Liver (tissue), 9 donors: Measurements from ENCODE around the gene LRRTM3. TPM values are rescaled to one million over a fixed set of nuclear protein-coding genes. Genes with fewer than 3 reads are reported as not detected.

Experiments used
- DNase-seq: peaks from one replicate; pipeline ENCODE4 v3.0.0-alpha.2; 2017; ENCODE audit warnings: low spot score
- H3K27ac ChIP-seq, 2 donors: one replicate each; pipeline ENCODE4 v1.7.0; 2013; ENCODE audit warnings: inconsistent platforms in 2 of 2, low read length in 2 of 2, control low read depth in 1 of 2, low read depth in 1 of 2, mild to moderate bottlenecking in 1 of 2
- H3K27me3 ChIP-seq, 4 donors: one replicate each; pipeline versions ENCODE4 v1.6.1 to v1.7.0; 2013; ENCODE audit warnings: low read length in 3 of 4, inconsistent platforms in 1 of 4, mild to moderate bottlenecking in 1 of 4, moderate library complexity in 1 of 4; ENCODE audit not compliant: control insufficient read depth in 4 of 4, insufficient read depth in 4 of 4
- H3K36me3 ChIP-seq, 4 donors: one replicate each; pipeline versions ENCODE4 v1.6.1 to v1.7.0; 2013; ENCODE audit warnings: low read length in 3 of 4, mild to moderate bottlenecking in 3 of 4, low read depth in 1 of 4, moderate library complexity in 1 of 4; ENCODE audit not compliant: control insufficient read depth in 4 of 4, insufficient read depth in 3 of 4
- H3K4me1 ChIP-seq, 4 donors: one replicate each; pipeline versions ENCODE4 v1.6.1 to v1.7.0; 2013; ENCODE audit warnings: low read length in 3 of 4, mild to moderate bottlenecking in 3 of 4, moderate library complexity in 1 of 4; ENCODE audit not compliant: control insufficient read depth in 4 of 4, insufficient read depth in 4 of 4
- H3K4me3 ChIP-seq, 3 donors: one replicate each; pipeline versions ENCODE4 v1.6.1 to v1.7.0; 2013; ENCODE audit warnings: low read length in 3 of 3, control low read depth in 1 of 3, low read depth in 1 of 3, mild to moderate bottlenecking in 1 of 3
- H3K9ac ChIP-seq, 2 donors: one replicate each; pipeline ENCODE4 v1.7.0; 2013; ENCODE audit warnings: low read length in 2 of 2, mild to moderate bottlenecking in 2 of 2, moderate library complexity in 2 of 2, control low read depth in 1 of 2, low read depth in 1 of 2
- H3K9me3 ChIP-seq, 4 donors: one replicate each; pipeline versions ENCODE4 v1.6.1 to v1.7.0; 2013; ENCODE audit warnings: low read length in 3 of 4; ENCODE audit not compliant: control insufficient read depth in 4 of 4
- ATF3 ChIP-seq: IDR thresholded peaks from 2 replicates; pipeline ENCODE4 v1.6.1; 2016; ENCODE audit warnings: antibody characterized with exemption
- EGR1 ChIP-seq, 2 donors: IDR thresholded peaks; 2 replicates each; pipeline ENCODE4 v1.6.1; 2016 to 2018; ENCODE audit warnings: antibody characterized with exemption in 2 of 2, low read depth in 2 of 2
- FOXA1 ChIP-seq: IDR thresholded peaks from 2 replicates; pipeline ENCODE4 v1.6.1; 2016; ENCODE audit warnings: antibody characterized with exemption
- FOXA2 ChIP-seq: IDR thresholded peaks from 2 replicates; pipeline ENCODE4 v1.6.1; 2016; ENCODE audit warnings: antibody characterized with exemption
- GABPA ChIP-seq, 2 donors: IDR thresholded peaks in 1 of 2; conservative IDR thresholded peaks in 1 of 2; 2 replicates each; pipeline ENCODE4 v1.6.1; 2016; ENCODE audit warnings: antibody characterized with exemption in 2 of 2, mild to moderate bottlenecking in 1 of 2, moderate library complexity in 1 of 2
- HNF4A ChIP-seq, 2 donors: conservative IDR thresholded peaks; 2 replicates each; pipeline ENCODE4 v1.6.1; 2016; ENCODE audit warnings: antibody characterized with exemption in 2 of 2, mild to moderate bottlenecking in 2 of 2
- HNF4G ChIP-seq: IDR thresholded peaks from 2 replicates; pipeline ENCODE4 v1.6.1; 2016; ENCODE audit warnings: antibody characterized with exemption
- JUND ChIP-seq, 2 donors: IDR thresholded peaks; 2 replicates each; pipeline ENCODE4 v1.6.1; 2016; ENCODE audit warnings: antibody characterized with exemption in 2 of 2
- NR2F2 ChIP-seq: IDR thresholded peaks from 2 replicates; pipeline ENCODE4 v1.6.1; 2016; ENCODE audit warnings: antibody characterized with exemption
- RAD21 ChIP-seq, 2 donors: IDR thresholded peaks; 2 replicates each; pipeline ENCODE4 v1.6.1; 2016; ENCODE audit warnings: antibody characterized with exemption in 2 of 2, mild to moderate bottlenecking in 2 of 2
- REST ChIP-seq: IDR thresholded peaks from 2 replicates; pipeline ENCODE4 v1.6.1; 2016; ENCODE audit warnings: antibody characterized with exemption, mild to moderate bottlenecking
- SP1 ChIP-seq: IDR thresholded peaks from 2 replicates; pipeline ENCODE4 v1.6.1; 2018; ENCODE audit warnings: antibody characterized with exemption, mild to moderate bottlenecking
- TAF1 ChIP-seq: conservative IDR thresholded peaks from 2 replicates; pipeline ENCODE4 v1.6.1; 2016; ENCODE audit warnings: antibody characterized with exemption, mild to moderate bottlenecking
- YY1 ChIP-seq: IDR thresholded peaks from 2 replicates; pipeline ENCODE4 v1.6.1; 2016; ENCODE audit warnings: antibody characterized with exemption, mild to moderate bottlenecking
- ZBTB33 ChIP-seq: IDR thresholded peaks from 2 replicates; pipeline ENCODE4 v1.6.1; 2016; ENCODE audit warnings: antibody characterized with exemption
- WGBS: extraction: QIAGEN DNeasy Blood & Tissue Kit; methylation state at CpG from one replicate; pipeline ENCODE4 v1.1.7; 2013; 5-methylcytosine and 5-hydroxymethylcytosine counted together
- polyA plus RNA-seq, 2 donors: library from polyadenylated mRNA; stranded (reverse) in 1 of 2; unstranded in 1 of 2; fragments of 200-250 nt in 1 of 2; fragments of >200 nt in 1 of 2; fragmentation: Nextera tagmentation in 1 of 2; extraction: Ambion mirVana in 1 of 2; gene quantifications; one replicate each; pipeline versions ENCODE4 v1.2.1 to v1.2.3, GENCODE V29; 2013 to 2015
- total RNA-seq, 2 donors: library from RNA; depleted of rRNA; stranded (reverse); fragments of >200 nt; gene quantifications; one replicate each; pipeline ENCODE4 v1.2.3, GENCODE V29; 2014
- donor health status: healthy.
- donor health status: healthy.
- donor health status: healthy.
- donor health status: healthy.
- donor health status: healthy.

Gene LRRTM3
- total and polyA plus RNA-seq, 4 donors: 0.67 TPM; not detected in 3

GRCh38 chr10:66982792-66983474 lies 57.1 kb downstream of the LRRTM3 start (continued):
- TF ChIP-seq ZBTB33: no peak
- no peak for TF ChIP-seq NR2F2
- no peak for TF ChIP-seq SP1
- no peak for TF ChIP-seq FOXA2
- TF ChIP-seq JUND (IDR thresholded peaks at IDR 0.05): no peak
- no peak for TF ChIP-seq FOXA1
- TF ChIP-seq EGR1 (IDR thresholded peaks at IDR 0.05; ENCODE audit: low read depth in 2 of 2): no peak
- TF ChIP-seq RAD21 (IDR thresholded peaks at IDR 0.05): no peak

- no peaks in the 10 kb centered on the region for H3K36me3 ChIP-seq
- no peak overlapping the region for H3K4me3 ChIP-seq
- H3K4me1 ChIP-seq: peaks cover 0 to 5% (median 3%) of the 10 kb centered on the region in 4 donors
- no peak overlapping the region for H3K27ac ChIP-seq
- H3K9me3 ChIP-seq: no peaks in the 10 kb centered on the region
- DNase-seq: no peak
- TF ChIP-seq TAF1 (no peak), GABPA (IDR thresholded peaks at IDR 0.05 in 1 of 2, conservative IDR thresholded peaks at IDR 0.05 in 1 of 2) (no peak), REST (no peak), ATF3 (no peak), HNF4G (no peak)
- H3K27me3 ChIP-seq: no peaks in the 10 kb centered on the region
- H3K9ac ChIP-seq: no peak overlapping the region
Measured at GRCh38 chr10:66983475-66983818, 57.6 kb downstream of the LRRTM3 start.

- H3K36me3 ChIP-seq: no peaks in the 10 kb centered on the region
- H3K9me3 ChIP-seq: no peaks in the 10 kb centered on the region
- WGBS: 92% methylated on average over 1 of the region's 1 CpG
- no peak overlapping the region for H3K27ac ChIP-seq
- TF ChIP-seq JUND (IDR thresholded peaks at IDR 0.05): no peak
- TF ChIP-seq YY1: no peak
- no peak for TF ChIP-seq SP1
- TF ChIP-seq HNF4A (conservative IDR thresholded peaks at IDR 0.05): no peak
- TF ChIP-seq NR2F2: no peak
- no peak overlapping the region for H3K9ac ChIP-seq
- DNase-seq: no peak
- no peaks in the 10 kb centered on the region for H3K27me3 ChIP-seq
- no peak overlapping the region for H3K4me3 ChIP-seq
- H3K4me1 ChIP-seq: no peaks in the 10 kb centered on the region
Measured at GRCh38 chr10:66990143-66990830, 64.5 kb downstream of the LRRTM3 start.
